ENCODE measurements around the gene TNPO3. TPM values are rescaled to one million over a fixed set of nuclear protein-coding genes. Genes with fewer than 3 reads are reported as not detected.

TNPO3 gene
- total RNA-seq, 2 experiments from 2014 or later, result 47.2 to 47.9 TPM

- no peak for ATAC-seq
- no peak for DNase-seq
- ChIA-PET POLR2A (no interaction called here), CTCF (interaction anchor here (0.9 to 1.2 kb wide), 4 partner anchors 9 to 239 kb away, joined by 3 read pairs; partner anchors contain the start of gene KCP)
- Mint-ChIP-seq H3K4me1 (ENCODE audit: low read depth) (no peaks in the 10 kb centered on the region), H3K9me3 (ENCODE audit: insufficient read depth) (no peaks in the 10 kb centered on the region), H3K36me3 (ENCODE audit: low read depth) (no peaks in the 10 kb centered on the region), H3K27ac (no peak overlapping the region), H3K27me3 (ENCODE audit: low read depth) (peaks cover 25% of the 10 kb centered on the region), H3K4me3 (no peak overlapping the region)
These were observed 130.0 kb downstream of the TNPO3 start for GRCh38 chr7:128924707-128925588.

- Mint-ChIP-seq H3K4me3 (no peak overlapping the region), H3K9me3 (ENCODE audit: insufficient read depth) (no peaks in the 10 kb centered on the region), H3K36me3 (ENCODE audit: low read depth) (no peaks in the 10 kb centered on the region), H3K27me3 (ENCODE audit: low read depth) (peaks cover 36% of the 10 kb centered on the region), H3K4me1 (ENCODE audit: low read depth) (no peaks in the 10 kb centered on the region), H3K27ac (no peak overlapping the region)
- ATAC-seq, result no peak
- POLR2A ChIA-PET, result no interaction called here
- DNase-seq, result no peak
- CTCF ChIA-PET, result no interaction called here
These were observed 131.5 kb downstream of the TNPO3 start for GRCh38 chr7:128923411-128923800.

GRCh38 chr7:128922496-128923410 lies 132.2 kb downstream of the TNPO3 start:
- H3K4me3 Mint-ChIP-seq, result no peak overlapping the region
- ChIA-PET CTCF (interaction anchor here (1.1 kb wide), 1 partner anchor 23 kb away, joined by 3 read pairs; no protein-coding TSS in a partner anchor), POLR2A (interaction anchor here (0.6 kb wide), 1 partner anchor 14 kb away, joined by 4 read pairs; no protein-coding TSS in a partner anchor)
- ATAC-seq (no peak), DNase-seq (no peak)
- no peaks in the 10 kb centered on the region for H3K9me3 Mint-ChIP-seq (ENCODE audit: insufficient read depth)
- H3K27me3 Mint-ChIP-seq (ENCODE audit: low read depth), result peaks cover 41% of the 10 kb centered on the region
- no peaks in the 10 kb centered on the region for H3K4me1 Mint-ChIP-seq (ENCODE audit: low read depth)
- H3K27ac Mint-ChIP-seq, result no peak overlapping the region
- H3K36me3 Mint-ChIP-seq (ENCODE audit: low read depth), result no peaks in the 10 kb centered on the region

GRCh38 chr7:128921866-128922440 lies 133.0 kb downstream of the TNPO3 start:
- no peak for ATAC-seq
- no peak for DNase-seq
- no peak overlapping the region for H3K27ac Mint-ChIP-seq
- no peaks in the 10 kb centered on the region for H3K9me3 Mint-ChIP-seq (ENCODE audit: insufficient read depth)
- H3K4me1 Mint-ChIP-seq (ENCODE audit: low read depth), result no peaks in the 10 kb centered on the region
- H3K36me3 Mint-ChIP-seq (ENCODE audit: low read depth), result no peaks in the 10 kb centered on the region
- CTCF ChIA-PET, result interaction anchor here (1.1 kb wide), 1 partner anchor 24 kb away, joined by 3 read pairs; no protein-coding TSS in a partner anchor
- H3K27me3 Mint-ChIP-seq (ENCODE audit: low read depth), result peaks cover 44% of the 10 kb centered on the region
- H3K4me3 Mint-ChIP-seq, result no peak overlapping the region
- POLR2A ChIA-PET, result interaction anchor here (0.6 kb wide), 1 partner anchor 15 kb away, joined by 4 read pairs; no protein-coding TSS in a partner anchor

- ChIA-PET CTCF (no interaction called here), POLR2A (no interaction called here)
- no peaks in the 10 kb centered on the region for H3K36me3 Mint-ChIP-seq (ENCODE audit: low read depth)
- ATAC-seq (no peak), DNase-seq (no peak)
- H3K27ac Mint-ChIP-seq, result no peak overlapping the region
- peaks cover 50% of the 10 kb centered on the region for H3K27me3 Mint-ChIP-seq (ENCODE audit: low read depth)
- no peaks in the 10 kb centered on the region for H3K9me3 Mint-ChIP-seq (ENCODE audit: insufficient read depth)
- no peak overlapping the region for H3K4me3 Mint-ChIP-seq
- no peaks in the 10 kb centered on the region for H3K4me1 Mint-ChIP-seq (ENCODE audit: low read depth)
These were observed 133.9 kb downstream of the TNPO3 start for GRCh38 chr7:128920913-128921582.

GRCh38 chr7:128919881-128920799 lies 134.8 kb downstream of the TNPO3 start:
- ChIA-PET CTCF (no interaction called here), POLR2A (no interaction called here)
- H3K36me3 Mint-ChIP-seq (ENCODE audit: low read depth), result no peaks in the 10 kb centered on the region
- no peaks in the 10 kb centered on the region for H3K9me3 Mint-ChIP-seq (ENCODE audit: insufficient read depth)
- H3K27ac Mint-ChIP-seq, result no peak overlapping the region
- ATAC-seq, result no peak
- H3K27me3 Mint-ChIP-seq (ENCODE audit: low read depth), result peaks cover 54% of the 10 kb centered on the region
- DNase-seq, result no peak
- no peak overlapping the region for H3K4me3 Mint-ChIP-seq
- peaks cover 4% of the 10 kb centered on the region for H3K4me1 Mint-ChIP-seq (ENCODE audit: low read depth)

GRCh38 chr7:128919241-128919640 lies 135.7 kb downstream of the TNPO3 start:
- DNase-seq (no peak), ATAC-seq (no peak)
- CTCF ChIA-PET, result no interaction called here
- peaks cover 4% of the 10 kb centered on the region for H3K4me1 Mint-ChIP-seq (ENCODE audit: low read depth)
- H3K9me3 Mint-ChIP-seq (ENCODE audit: insufficient read depth), result no peaks in the 10 kb centered on the region
- H3K36me3 Mint-ChIP-seq (ENCODE audit: low read depth), result no peaks in the 10 kb centered on the region
- POLR2A ChIA-PET, result no interaction called here
- no peak overlapping the region for H3K4me3 Mint-ChIP-seq
- peaks cover 53% of the 10 kb centered on the region for H3K27me3 Mint-ChIP-seq (ENCODE audit: low read depth)
- no peak overlapping the region for H3K27ac Mint-ChIP-seq

- H3K4me3 Mint-ChIP-seq, result no peak overlapping the region
- POLR2A ChIA-PET, result no interaction called here
- H3K27ac Mint-ChIP-seq, result no peak overlapping the region
- peaks cover 4% of the 10 kb centered on the region for H3K4me1 Mint-ChIP-seq (ENCODE audit: low read depth)
- ATAC-seq, result no peak
- H3K36me3 Mint-ChIP-seq (ENCODE audit: low read depth), result no peaks in the 10 kb centered on the region
- CTCF ChIA-PET, result no interaction called here
- H3K27me3 Mint-ChIP-seq (ENCODE audit: low read depth), result peaks cover 52% of the 10 kb centered on the region
- no peak for DNase-seq
- H3K9me3 Mint-ChIP-seq (ENCODE audit: insufficient read depth), result no peaks in the 10 kb centered on the region
These were observed 136.8 kb downstream of the TNPO3 start for GRCh38 chr7:128918016-128918665.

GRCh38 chr7:128917122-128917521 lies 137.8 kb downstream of the TNPO3 start:
- Mint-ChIP-seq H3K9me3 (ENCODE audit: insufficient read depth) (no peaks in the 10 kb centered on the region), H3K4me1 (ENCODE audit: low read depth) (peaks cover 4% of the 10 kb centered on the region), H3K27ac (no peak overlapping the region), H3K36me3 (ENCODE audit: low read depth) (no peaks in the 10 kb centered on the region), H3K4me3 (no peak overlapping the region), H3K27me3 (ENCODE audit: low read depth) (peaks cover 52% of the 10 kb centered on the region)
- no peak for DNase-seq
- no peak for ATAC-seq
- ChIA-PET CTCF (no interaction called here), POLR2A (no interaction called here)

GRCh38 chr7:128916643-128916915 lies 138.3 kb downstream of the TNPO3 start:
- H3K4me1 Mint-ChIP-seq (ENCODE audit: low read depth), result peaks cover 4% of the 10 kb centered on the region
- H3K9me3 Mint-ChIP-seq (ENCODE audit: insufficient read depth), result no peaks in the 10 kb centered on the region
- ChIA-PET CTCF (no interaction called here), POLR2A (no interaction called here)
- DNase-seq (no peak), ATAC-seq (no peak)
- H3K36me3 Mint-ChIP-seq (ENCODE audit: low read depth), result no peaks in the 10 kb centered on the region
- no peak overlapping the region for H3K4me3 Mint-ChIP-seq
- H3K27me3 Mint-ChIP-seq (ENCODE audit: low read depth), result peaks cover 57% of the 10 kb centered on the region
- no peak overlapping the region for H3K27ac Mint-ChIP-seq

Measured in activated CD8-positive, alpha-beta T cell treated with anti-CD3 and anti-CD28 coated beads, Interleukin-2, amount 10 ng/mL, durations not matched to agents 7 days and 5 days (primary cell).